Measurements from ENCODE around the gene C1orf198.

- TF ChIP-seq, protein P1, sequence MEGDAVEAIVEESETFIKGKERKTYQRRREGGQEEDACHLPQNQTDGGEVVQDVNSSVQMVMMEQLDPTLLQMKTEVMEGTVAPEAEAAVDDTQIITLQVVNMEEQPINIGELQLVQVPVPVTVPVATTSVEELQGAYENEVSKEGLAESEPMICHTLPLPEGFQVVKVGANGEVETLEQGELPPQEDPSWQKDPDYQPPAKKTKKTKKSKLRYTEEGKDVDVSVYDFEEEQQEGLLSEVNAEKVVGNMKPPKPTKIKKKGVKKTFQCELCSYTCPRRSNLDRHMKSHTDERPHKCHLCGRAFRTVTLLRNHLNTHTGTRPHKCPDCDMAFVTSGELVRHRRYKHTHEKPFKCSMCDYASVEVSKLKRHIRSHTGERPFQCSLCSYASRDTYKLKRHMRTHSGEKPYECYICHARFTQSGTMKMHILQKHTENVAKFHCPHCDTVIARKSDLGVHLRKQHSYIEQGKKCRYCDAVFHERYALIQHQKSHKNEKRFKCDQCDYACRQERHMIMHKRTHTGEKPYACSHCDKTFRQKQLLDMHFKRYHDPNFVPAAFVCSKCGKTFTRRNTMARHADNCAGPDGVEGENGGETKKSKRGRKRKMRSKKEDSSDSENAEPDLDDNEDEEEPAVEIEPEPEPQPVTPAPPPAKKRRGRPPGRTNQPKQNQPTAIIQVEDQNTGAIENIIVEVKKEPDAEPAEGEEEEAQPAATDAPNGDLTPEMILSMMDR (IDR thresholded peaks at IDR 0.05; ENCODE audit: low read depth, low read length) = no peak
- TF ChIP-seq POLR2A (IDR thresholded peaks at IDR 0.05; ENCODE audit: extremely low read depth, insufficient read length) (no peak), MYC (IDR thresholded peaks at IDR 0.05; ENCODE audit: low read depth, low read length) (no peak)
- TF ChIP-seq, protein P2, sequence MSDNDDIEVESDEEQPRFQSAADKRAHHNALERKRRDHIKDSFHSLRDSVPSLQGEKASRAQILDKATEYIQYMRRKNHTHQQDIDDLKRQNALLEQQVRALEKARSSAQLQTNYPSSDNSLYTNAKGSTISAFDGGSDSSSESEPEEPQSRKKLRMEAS (IDR thresholded peaks at IDR 0.05; ENCODE audit: low read depth, low read length) = no peak
These were observed 58.9 kb downstream of the C1orf198 start for GRCh38 chr1:230809256-230809990.

All from NB4 (cell line).